ENCODE results near the gene ZNF225.

Gene ZNF225

DNA sequence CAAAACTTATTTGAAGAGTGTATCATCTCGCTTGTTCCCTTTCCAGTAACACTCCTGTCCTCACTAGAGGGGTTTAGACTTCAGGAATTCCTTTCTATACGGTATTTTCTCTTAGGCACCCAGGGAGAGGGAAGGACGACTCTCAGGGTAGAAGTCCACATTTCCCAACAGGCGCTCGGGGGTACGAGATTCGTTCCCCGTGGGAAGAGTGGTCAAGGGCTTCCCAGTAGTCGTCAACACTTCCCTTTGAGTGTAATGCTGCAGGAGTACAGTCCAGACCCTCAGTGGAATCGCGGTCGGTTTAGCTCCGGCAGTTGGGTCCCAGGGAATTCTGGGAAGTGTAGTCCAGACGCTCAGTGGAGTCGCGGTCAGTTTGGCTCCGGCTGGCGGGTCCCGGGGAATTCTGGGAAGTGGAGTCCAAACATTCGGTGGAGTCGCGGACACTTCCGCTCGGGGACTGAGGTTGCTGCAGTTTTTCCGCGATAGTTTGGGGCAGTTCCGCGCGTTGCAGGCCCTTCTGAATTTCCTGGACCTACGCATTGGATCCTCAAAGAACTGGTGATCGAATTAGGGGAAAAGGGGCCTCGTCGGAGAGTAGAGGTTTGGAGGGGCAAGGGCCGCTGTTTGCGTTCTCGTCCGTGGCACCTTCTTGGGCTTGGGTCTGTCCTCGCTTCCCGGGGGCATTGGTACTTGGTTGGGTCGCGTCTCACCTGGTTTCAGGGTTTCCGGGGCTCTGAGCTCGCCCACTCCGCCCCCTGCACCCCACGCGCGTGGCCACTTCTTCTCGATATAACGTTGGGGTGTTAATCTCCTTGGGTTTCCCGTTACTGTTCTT lies 19.1 kb upstream of the ZNF225 start, which contains the start of gene ZNF224 (continued):
- TF ChIP-seq ZNF530 (tag by site-specific recombination; IDR thresholded peaks at IDR 0.05; ENCODE audit: low read depth) (no peak), ZNF341 (tag by site-specific recombination; IDR thresholded peaks at IDR 0.05; ENCODE audit: low read depth) (peak; percentile 77), ZSCAN30 (tag by site-specific recombination; IDR thresholded peaks at IDR 0.05) (peak; percentile 94), ZFP69B (tag by site-specific recombination; IDR thresholded peaks at IDR 0.05) (peak; percentile 17; the same call in 1 of the 2 replicates), ZNF843 (tag by site-specific recombination; IDR thresholded peaks at IDR 0.05) (peak; percentile 21), GFI1B (tag by site-specific recombination; IDR thresholded peaks at IDR 0.05) (peak; percentile 45; the same call in 1 of the 2 replicates), KLF1 (tag by site-specific recombination; IDR thresholded peaks at IDR 0.05) (no peak), ZNF561 (tag by site-specific recombination; IDR thresholded peaks at IDR 0.05; ENCODE audit: borderline replicate concordance) (peak; percentile 64), SCRT2 (tag by site-specific recombination; IDR thresholded peaks at IDR 0.05) (peak; percentile 34; the same call in 1 of the 2 replicates), ZBTB8A (tag by site-specific recombination; IDR thresholded peaks at IDR 0.05) (peak; percentile 51; the same call in 1 of the 2 replicates), ZNF335 (tag by site-specific recombination; conservative IDR thresholded peaks at IDR 0.05) (peak; percentile 99), ZNF624 (tag by site-specific recombination; IDR thresholded peaks at IDR 0.05) (no peak), ZNF623 (tag by site-specific recombination; IDR thresholded peaks at IDR 0.05) (peak; percentile 30; the same call in 1 of the 2 replicates), ZNF19 (tag by site-specific recombination; IDR thresholded peaks at IDR 0.05; ENCODE audit: low read depth) (no peak), ZNF391 (tag by site-specific recombination; IDR thresholded peaks at IDR 0.05; ENCODE audit: borderline replicate concordance, low read depth) (peak; percentile 22; the same call in 1 of the 2 replicates), ZNF664 (tag by site-specific recombination; IDR thresholded peaks at IDR 0.05) (peak; percentile 20; the same call in 1 of the 2 replicates), ZNF558 (tag by site-specific recombination; IDR thresholded peaks at IDR 0.05) (peak; percentile 64; the same call in 1 of the 2 replicates), ZNF394 (tag by site-specific recombination; IDR thresholded peaks at IDR 0.05; ENCODE audit: borderline replicate concordance) (peak; percentile 82), ZSCAN23 (tag by site-specific recombination; IDR thresholded peaks at IDR 0.05) (peak; percentile 40; the same call in 1 of the 2 replicates)
- TF ChIP-seq, protein P1, sequence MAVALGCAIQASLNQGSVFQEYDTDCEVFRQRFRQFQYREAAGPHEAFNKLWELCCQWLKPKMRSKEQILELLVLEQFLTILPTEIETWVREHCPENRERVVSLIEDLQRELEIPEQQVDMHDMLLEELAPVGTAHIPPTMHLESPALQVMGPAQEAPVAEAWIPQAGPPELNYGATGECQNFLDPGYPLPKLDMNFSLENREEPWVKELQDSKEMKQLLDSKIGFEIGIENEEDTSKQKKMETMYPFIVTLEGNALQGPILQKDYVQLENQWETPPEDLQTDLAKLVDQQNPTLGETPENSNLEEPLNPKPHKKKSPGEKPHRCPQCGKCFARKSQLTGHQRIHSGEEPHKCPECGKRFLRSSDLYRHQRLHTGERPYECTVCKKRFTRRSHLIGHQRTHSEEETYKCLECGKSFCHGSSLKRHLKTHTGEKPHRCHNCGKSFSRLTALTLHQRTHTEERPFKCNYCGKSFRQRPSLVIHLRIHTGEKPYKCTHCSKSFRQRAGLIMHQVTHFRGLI (tag by site-specific recombination; IDR thresholded peaks at IDR 0.05): peak; percentile 7; the same call in 1 of the 2 replicates
- TF ChIP-seq, protein P2, sequence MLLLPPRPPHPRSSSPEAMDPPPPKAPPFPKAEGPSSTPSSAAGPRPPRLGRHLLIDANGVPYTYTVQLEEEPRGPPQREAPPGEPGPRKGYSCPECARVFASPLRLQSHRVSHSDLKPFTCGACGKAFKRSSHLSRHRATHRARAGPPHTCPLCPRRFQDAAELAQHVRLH (tag by site-specific recombination; IDR thresholded peaks at IDR 0.05): peak; percentile 44
- TF ChIP-seq, protein P3, sequence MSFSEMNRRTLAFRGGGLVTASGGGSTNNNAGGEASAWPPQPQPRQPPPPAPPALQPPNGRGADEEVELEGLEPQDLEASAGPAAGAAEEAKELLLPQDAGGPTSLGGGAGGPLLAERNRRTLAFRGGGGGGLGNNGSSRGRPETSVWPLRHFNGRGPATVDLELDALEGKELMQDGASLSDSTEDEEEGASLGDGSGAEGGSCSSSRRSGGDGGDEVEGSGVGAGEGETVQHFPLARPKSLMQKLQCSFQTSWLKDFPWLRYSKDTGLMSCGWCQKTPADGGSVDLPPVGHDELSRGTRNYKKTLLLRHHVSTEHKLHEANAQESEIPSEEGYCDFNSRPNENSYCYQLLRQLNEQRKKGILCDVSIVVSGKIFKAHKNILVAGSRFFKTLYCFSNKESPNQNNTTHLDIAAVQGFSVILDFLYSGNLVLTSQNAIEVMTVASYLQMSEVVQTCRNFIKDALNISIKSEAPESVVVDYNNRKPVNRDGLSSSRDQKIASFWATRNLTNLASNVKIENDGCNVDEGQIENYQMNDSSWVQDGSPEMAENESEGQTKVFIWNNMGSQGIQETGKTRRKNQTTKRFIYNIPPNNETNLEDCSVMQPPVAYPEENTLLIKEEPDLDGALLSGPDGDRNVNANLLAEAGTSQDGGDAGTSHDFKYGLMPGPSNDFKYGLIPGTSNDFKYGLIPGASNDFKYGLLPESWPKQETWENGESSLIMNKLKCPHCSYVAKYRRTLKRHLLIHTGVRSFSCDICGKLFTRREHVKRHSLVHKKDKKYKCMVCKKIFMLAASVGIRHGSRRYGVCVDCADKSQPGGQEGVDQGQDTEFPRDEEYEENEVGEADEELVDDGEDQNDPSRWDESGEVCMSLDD (tag by site-specific recombination; IDR thresholded peaks at IDR 0.05): peak; percentile 86
- TF ChIP-seq, protein P4, sequence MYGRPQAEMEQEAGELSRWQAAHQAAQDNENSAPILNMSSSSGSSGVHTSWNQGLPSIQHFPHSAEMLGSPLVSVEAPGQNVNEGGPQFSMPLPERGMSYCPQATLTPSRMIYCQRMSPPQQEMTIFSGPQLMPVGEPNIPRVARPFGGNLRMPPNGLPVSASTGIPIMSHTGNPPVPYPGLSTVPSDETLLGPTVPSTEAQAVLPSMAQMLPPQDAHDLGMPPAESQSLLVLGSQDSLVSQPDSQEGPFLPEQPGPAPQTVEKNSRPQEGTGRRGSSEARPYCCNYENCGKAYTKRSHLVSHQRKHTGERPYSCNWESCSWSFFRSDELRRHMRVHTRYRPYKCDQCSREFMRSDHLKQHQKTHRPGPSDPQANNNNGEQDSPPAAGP (tag by site-specific recombination; IDR thresholded peaks at IDR 0.05): no peak; the same call in 1 of the 2 replicates
- TF ChIP-seq, protein P5, sequence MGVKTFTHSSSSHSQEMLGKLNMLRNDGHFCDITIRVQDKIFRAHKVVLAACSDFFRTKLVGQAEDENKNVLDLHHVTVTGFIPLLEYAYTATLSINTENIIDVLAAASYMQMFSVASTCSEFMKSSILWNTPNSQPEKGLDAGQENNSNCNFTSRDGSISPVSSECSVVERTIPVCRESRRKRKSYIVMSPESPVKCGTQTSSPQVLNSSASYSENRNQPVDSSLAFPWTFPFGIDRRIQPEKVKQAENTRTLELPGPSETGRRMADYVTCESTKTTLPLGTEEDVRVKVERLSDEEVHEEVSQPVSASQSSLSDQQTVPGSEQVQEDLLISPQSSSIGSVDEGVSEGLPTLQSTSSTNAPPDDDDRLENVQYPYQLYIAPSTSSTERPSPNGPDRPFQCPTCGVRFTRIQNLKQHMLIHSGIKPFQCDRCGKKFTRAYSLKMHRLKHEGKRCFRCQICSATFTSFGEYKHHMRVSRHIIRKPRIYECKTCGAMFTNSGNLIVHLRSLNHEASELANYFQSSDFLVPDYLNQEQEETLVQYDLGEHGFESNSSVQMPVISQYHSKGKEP (tag by site-specific recombination; IDR thresholded peaks at IDR 0.05): peak; percentile 78
- TF ChIP-seq, protein P6, sequence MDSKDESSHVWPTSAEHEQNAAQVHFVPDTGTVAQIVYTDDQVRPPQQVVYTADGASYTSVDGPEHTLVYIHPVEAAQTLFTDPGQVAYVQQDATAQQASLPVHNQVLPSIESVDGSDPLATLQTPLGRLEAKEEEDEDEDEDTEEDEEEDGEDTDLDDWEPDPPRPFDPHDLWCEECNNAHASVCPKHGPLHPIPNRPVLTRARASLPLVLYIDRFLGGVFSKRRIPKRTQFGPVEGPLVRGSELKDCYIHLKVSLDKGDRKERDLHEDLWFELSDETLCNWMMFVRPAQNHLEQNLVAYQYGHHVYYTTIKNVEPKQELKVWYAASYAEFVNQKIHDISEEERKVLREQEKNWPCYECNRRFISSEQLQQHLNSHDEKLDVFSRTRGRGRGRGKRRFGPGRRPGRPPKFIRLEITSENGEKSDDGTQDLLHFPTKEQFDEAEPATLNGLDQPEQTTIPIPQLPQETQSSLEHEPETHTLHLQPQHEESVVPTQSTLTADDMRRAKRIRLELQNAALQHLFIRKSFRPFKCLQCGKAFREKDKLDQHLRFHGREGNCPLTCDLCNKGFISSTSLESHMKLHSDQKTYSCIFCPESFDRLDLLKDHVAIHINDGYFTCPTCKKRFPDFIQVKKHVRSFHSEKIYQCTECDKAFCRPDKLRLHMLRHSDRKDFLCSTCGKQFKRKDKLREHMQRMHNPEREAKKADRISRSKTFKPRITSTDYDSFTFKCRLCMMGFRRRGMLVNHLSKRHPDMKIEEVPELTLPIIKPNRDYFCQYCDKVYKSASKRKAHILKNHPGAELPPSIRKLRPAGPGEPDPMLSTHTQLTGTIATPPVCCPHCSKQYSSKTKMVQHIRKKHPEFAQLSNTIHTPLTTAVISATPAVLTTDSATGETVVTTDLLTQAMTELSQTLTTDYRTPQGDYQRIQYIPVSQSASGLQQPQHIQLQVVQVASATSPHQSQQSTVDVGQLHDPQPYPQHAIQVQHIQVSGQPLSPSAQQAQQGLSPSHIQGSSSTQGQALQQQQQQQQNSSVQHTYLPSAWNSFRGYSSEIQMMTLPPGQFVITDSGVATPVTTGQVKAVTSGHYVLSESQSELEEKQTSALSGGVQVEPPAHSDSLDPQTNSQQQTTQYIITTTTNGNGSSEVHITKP (tag by site-specific recombination; IDR thresholded peaks at IDR 0.05): peak; percentile 97
- TF ChIP-seq, protein P7, sequence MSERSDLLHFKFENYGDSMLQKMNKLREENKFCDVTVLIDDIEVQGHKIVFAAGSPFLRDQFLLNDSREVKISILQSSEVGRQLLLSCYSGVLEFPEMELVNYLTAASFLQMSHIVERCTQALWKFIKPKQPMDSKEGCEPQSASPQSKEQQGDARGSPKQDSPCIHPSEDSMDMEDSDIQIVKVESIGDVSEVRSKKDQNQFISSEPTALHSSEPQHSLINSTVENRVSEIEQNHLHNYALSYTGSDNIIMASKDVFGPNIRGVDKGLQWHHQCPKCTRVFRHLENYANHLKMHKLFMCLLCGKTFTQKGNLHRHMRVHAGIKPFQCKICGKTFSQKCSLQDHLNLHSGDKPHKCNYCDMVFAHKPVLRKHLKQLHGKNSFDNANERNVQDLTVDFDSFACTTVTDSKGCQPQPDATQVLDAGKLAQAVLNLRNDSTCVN (tag by site-specific recombination; optimal IDR thresholded peaks at IDR 0.05): peak; percentile 76

Measured in HEK293 (cell line).